Left kidney (tissue), 2 donors: ENCODE data around the gene KLF15. TPM values are rescaled to one million over a fixed set of nuclear protein-coding genes. Genes with fewer than 3 reads are reported as not detected.

Source experiments
- DNase-seq: peaks from one replicate; pipeline ENCODE4 v3.0.0-alpha.2; 2013
- polyA plus RNA-seq: library from polyadenylated mRNA; unstranded; fragments of 120-200 nt; gene quantifications from one replicate; pipeline ENCODE4 v1.2.1, GENCODE V29; 2013; ENCODE audit not compliant: insufficient read length

The KLF15 gene
- polyA plus RNA-seq, 1 donor: 11.3 TPM

DNA sequence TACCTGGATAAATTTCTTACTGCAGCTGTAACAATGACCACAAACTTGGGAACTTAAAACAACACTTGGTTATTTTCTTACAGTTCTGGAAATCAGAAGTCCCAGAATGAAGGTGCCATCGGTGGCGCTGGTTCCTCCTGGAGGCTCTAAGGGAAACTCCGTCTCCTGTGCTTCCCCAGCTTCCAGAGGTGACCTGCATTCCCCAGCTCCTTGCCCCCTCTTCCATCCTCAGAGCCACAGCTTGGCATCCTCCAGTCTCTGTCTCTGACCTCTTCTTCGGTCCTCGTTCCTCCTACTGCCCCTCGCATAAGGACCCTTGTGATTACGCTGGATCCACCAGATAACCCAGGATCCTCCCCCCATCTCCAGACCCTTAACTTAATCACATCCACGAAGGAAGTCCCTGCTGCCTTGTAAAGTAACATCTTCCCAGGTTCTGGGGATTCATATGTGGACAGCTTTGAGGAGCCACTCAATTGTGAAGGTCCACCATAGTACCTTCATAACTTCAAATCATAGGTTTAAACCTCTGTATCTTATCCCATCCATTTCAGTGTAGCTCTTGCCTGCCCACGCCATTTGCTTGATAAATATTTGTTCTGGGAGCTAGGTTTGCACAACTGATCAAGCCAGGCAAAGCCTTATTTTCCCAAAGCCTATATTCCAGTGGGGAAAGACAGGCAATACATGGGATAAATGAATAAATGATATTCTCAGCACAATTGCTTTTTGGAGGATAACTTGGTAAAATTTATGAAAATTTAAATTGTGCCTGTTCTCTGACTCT is 34.8 kb downstream of the KLF15 start:
- DNase-seq: no peak

DNA sequence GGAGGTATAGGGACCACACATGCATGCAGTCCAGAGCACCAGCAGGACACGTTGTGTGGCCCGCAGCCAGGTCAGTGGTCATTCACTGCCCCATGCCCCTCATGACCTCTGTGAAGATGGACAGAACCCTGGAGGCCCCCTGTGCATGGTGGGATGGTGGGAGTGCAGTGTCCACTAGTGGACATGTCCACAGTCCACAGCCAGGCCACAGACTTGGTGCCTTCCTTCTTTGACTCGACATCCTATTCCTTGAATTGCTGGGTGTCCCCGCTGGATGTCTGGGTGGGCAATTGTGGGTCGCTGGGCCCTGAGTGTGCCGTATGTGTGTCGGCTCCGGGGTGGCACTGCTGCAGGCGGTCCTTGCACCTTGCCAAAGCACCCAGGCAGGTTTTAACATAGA is 35.7 kb downstream of the KLF15 start:
- no peak for DNase-seq

DNA sequence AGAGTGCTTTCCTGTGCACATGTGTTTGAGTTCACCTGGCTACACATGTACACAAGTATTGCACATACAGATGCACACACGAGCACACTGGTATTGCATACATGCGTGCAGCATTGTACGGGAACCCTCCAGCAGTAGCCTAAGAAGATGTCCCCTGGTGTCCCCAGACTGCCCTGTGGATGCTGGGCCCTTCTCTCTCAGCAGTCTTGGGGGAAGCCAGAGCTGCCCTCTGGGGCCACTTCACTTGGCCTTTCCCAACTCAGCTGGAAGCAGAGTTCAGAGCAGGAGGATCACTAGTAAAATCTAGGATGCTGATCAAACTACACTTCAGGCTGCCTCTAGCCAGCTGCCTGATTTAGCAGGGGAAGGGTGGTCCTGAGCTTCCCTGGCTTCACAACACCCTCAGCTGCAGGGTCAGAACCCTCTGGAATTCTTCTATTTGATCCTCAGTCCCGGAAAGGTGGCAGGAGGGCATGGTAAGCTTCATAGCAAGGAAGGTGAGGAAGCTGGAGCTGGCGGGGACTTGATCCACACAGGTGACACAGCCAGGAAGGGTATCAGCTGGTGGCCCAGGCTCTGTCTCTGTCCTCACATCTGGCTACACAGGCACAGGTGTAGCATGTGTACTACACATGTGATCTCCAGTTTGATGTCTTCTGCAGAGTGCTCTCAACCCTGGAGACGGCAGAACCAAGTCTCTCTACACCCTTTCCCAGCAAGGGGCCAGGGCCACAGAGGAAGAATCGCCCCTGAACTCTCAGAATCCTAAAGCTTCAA is 36.5 kb downstream of the KLF15 start:
- no peak for DNase-seq

DNA sequence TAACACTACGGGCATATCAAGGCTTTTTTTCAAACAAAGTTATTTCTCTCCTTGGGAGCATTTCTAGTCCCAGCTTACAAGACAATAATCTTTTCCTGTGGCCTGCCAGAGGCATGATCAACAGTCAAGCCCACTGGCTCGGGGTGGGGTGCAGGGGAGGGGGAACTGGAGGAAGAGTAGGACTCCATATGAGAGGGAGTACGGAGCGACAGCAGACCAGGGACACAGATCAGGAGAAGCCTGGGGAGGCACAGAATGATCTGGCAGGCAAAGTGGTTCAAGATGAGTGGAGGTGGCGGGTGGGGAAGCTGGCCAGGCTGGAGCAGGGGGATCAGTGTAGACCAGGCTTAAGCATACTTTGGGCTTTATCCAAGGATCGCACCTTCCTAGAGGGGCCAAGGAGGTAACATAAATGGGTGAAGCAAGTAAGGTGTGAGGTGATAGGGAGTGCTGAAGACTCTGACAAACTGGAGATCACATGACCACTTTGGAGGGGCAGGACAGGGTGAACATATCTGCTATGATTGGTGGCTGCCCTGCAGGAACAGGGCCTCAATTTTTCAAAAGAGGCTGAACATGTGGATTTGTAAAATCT is 37.4 kb downstream of the KLF15 start:
- DNase-seq: no peak

DNA sequence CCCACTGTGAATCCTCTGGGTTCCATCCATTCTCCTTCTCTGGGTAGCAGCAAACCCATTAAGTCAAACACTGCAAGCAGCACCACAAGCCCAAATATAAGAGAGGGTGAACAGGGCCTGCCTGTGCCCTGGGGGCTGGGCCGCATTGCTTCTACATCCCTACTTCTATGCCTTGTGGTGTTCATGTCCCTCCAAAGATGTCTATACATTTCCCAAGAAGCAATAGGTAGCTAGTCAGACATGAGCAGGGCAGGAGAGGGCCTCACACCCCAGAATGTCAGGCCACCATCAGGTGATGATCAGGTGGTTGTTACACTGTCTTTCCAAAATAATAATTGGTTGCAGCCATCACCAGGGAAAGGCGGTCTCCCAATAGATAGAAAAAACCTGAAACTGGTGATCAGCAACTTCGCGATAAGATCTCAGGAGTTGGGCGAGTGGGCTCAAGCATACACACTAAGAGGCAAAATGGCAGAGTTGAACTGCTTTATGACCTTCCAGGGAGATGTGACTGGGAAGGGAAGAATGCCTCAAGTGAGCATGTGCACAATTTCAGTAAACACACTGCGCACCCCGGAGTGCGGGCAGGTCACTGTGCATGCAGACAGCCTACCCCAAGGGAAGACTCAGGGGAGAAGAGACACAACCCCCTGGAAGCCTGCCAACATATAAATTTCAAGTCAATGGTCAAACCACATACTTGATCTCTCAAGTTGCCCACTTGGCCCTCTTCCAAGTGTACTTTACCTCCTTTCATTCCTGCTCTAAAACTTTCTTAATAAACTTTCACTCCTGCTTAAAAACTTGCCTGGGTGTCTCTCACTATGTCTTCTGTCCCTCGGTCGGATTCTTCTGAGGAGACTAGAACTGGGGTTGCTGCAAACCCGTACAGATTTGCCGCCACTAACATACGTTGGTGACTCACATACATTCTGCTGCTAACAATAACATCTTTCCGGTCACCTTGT is 39.9 kb downstream of the KLF15 start:
- no peak for DNase-seq

DNA sequence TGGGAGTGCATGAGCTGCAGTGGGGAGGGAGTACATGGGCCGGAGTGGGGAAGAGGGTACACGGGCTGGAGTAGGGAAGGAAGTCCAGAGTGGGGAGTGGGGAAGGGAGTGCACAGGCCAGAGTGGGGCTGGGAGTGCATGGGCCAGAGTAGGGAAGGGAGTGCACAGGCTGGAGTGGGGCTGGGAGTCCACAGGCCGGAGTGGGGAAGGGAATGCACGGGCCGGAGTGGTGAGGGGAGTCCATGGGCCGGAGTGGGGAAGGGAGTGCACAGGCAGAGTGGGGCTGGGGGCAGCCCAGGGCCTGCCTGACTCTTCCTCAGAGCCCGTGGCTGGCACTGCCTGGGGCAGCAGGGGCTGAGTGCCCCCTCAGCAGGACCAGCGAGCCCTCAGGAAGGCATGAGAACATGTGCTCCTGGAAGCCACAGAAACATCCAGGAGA is 40.7 kb downstream of the KLF15 start:
- DNase-seq: no peak

GRCh38 chr3:126316031-126316461 is 41.2 kb downstream of the KLF15 start:
- no peak for DNase-seq

DNA sequence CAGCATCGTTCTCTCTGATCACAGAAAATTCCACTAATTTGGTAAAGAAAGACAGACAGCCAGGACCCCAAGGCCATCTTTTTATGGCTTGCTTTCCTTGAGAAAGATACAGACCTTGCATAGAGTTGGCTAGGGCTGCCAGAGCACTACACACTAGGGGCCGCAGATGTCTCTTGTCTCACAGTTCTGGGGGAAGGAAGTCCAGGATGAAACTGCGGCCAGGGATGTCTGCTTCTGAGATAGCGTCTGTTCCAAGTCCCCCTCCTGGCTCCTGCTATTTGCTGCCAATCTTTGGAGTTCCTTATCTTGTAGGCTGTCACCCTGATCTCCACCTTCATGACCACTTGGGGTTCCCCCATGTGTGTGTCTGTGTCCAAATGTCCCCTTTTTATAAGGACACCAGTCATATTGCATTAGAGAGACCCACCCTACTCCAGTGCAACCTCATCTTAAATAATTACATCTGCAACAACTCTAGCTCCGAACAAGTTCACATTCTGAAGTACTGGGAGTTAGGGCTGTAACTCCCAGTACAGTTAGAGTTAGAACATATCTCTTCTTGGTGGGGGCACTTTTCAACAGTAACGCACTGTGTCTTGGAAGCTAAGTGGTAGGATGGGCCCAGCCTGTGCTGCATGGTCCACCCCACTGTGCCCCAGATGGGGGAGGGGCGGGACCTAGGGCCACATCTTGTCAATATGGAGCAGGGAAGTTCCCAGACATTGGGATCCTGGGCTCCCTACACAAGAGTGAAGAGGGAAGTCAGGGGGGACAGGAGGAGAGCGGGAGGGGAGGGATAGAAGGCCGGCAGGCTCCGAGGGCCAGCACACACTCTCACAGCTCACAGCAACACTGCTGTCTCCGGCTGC is 42.2 kb downstream of the KLF15 start:
- DNase-seq: no peak

GRCh38 chr3:126314305-126314789 is 42.9 kb downstream of the KLF15 start:
- DNase-seq: no peak

- no peak for DNase-seq
These were observed 43.5 kb downstream of the KLF15 start for GRCh38 chr3:126313580-126314304.

DNA sequence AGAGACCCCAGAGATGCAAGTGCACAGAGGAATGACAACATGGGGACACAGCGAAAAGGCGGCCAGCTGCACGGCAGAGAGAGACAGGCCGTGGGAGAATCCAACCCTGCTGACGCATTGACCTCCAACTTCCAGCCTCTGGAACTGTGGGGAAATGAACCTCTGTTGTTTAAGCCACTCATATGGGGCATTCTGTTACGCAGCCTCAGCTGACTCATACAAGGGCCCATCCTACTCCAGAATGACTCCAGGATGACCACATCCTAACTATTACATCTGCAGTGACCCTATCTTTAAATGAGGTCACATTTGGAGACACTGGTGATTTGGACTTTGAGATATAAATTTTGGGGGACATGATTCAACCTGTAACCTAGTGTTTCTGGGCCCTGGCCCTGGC is 44.0 kb downstream of the KLF15 start:
- no peak for DNase-seq

- no peak for DNase-seq
These were observed 44.9 kb downstream of the KLF15 start for GRCh38 chr3:126312341-126312740.

GRCh38 chr3:126311338-126311978 is 45.8 kb downstream of the KLF15 start:
- DNase-seq: no peak

DNA sequence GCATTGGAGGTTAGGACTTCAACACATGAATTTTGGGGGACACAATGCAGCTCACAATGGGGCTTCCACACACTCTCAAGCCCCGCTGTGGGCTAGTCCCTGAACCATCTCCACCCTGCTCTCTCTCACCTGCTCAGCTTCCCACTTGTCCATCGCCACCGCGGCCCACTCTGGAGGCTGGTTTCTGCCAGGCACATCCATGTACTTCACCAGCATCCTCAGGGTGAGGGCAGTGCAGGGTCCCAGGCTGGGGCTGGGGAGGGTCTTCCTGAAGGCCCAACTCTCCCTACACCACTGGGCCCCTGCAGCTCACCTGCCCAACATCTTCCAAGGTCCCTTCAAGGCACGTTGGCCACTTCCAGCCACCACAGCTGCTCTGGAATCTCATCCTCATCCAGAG is 46.4 kb downstream of the KLF15 start:
- DNase-seq: no peak

DNA sequence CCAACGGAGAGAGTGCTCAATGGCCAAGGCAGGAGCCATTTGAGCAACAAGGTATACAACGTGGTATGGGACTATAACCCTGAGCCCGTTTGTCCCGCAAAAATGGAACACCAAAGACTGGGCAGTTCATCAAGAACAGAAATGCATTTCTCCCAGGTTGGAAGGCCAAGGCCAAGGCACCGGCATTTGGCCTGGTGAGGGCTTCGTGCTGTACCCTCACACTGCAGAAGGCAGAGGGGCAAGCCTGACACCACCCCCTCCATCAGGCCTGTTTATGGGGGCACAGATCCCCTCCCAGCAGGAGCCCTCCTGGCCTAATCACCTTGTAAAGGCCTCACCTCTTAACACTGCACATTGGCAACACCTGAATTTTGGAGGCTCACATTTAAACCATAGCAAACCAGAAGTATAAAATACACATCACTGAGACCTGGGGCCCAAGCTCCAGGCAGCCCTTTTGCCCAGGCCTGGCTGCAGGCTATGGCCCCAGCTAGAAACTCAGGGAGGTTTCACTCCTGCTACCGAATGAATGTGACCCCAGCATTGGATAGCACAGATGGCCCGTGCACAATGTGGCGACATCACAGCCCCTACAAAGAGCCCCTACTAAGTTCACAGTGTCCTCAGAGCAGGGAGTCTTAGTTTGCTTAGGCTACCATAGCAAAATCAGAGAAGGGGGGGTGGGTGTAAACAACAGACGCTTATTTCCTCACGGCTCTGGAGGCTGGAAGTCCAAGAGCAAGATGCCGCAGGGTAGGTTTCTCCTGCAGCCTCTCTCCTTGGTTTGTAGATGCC is 47.1 kb downstream of the KLF15 start:
- no peak for DNase-seq

DNA sequence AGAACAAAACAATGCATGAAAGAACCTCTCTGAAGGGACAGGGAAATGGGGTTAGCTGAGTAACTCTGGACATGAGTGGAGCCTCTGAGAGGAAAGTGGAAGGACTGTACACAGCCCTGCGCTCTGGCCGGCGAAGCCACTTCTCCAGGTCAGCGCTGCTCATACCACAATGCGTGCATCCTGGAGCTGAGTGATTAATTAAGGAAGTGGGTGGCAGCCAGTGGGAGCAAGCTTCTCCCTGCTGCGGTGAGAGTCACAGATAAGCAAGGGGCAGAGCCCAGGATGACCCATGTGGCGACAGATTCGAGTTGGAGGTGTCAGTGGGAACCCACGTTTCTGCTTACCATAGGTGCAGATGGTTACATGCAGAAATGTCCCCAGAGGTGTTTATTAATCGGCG is 48.0 kb downstream of the KLF15 start:
- no peak for DNase-seq

GRCh38 chr3:126308394-126309125 is 48.6 kb downstream of the KLF15 start:
- DNase-seq: no peak
